Activated CD4-positive, CD25-positive, alpha-beta regulatory T cell (primary cell): ENCODE measurements around the gene AKT2.

Experiments
- DNase-seq, 4 experiments: peaks; one replicate each; lab custom pipeline; 2025; lab: John Stamatoyannopoulos, UW

The AKT2 gene

DNA sequence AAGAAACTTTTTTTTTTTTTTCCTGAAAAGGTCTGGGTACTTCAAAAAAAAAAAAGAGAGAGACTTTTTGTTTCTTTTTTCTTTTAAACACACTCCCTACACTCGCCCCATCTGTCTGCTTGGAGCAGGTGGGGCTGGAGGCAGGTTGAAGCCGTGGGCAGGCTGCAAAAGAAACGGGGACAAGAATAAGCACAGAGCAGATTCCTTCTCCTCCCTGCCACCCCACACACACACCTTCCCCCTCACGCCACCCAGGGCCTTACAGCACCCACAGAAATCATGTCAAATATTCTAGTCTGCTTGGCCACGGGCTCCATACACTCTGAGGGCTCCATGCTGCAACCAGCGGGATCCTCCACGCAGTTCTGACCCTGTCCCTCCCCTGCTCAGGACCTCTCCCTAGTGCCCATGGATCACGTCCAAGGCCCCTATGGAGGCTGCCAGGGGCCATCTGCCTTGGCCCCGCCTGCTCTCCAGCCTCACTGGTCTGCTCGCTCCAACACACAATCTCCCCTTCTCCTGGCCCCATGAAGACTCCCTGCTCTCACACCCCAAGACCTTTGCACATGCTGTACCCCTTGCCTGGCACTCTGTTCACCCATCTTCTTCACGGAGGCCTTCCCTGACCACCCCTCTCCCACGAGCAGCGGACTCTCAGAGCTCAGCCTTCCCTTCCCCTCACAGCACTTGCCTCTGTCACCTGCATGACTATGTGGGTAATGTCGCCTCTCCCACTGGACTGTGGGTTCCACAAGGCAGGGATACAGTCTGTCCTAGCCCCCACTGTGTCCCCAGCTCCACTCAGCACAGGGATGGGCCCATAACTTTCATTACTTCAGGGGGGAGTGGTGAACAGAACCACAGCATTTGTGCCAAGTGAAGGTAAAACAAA lies 11.4 kb downstream of the AKT2 start:
- no peak for DNase-seq

DNA sequence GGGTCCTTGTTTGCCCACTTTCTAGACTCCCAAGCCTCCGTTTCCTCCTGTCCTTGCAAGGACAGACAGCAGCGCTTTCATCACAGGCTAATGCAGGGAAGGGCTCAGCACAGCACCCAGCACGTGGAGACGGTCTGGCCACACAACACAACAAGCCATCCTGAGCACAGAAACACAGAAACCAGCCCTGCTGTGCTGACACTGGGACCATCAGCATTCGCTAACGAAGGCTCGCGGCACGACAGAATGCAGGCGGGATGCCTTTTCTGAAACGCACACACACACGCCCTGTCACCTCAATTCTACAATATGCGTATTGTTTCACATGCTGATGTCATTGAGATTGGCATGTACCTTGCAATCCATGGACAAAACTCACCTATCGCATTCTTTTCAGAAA lies 12.9 kb downstream of the AKT2 start:
- DNase-seq, result no peak

DNA sequence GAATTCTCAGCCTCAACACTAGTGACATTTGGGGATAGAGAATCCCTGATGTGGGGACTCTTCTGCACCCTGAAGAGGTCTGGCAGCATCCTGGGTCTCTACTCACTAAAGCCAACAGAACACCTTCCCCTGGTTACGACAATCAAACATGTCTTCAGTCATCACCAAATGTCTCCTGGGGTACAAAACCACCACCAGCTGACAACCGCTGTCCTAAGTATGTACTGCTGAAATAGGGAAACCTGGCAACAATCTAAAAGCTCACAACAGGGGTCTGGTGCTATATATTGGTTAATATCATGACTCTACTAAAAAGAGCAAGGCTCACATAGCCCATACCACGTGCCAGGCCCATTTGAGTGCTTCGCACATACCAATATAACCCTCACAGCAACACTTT lies 13.4 kb downstream of the AKT2 start:
- no peak for DNase-seq

DNA sequence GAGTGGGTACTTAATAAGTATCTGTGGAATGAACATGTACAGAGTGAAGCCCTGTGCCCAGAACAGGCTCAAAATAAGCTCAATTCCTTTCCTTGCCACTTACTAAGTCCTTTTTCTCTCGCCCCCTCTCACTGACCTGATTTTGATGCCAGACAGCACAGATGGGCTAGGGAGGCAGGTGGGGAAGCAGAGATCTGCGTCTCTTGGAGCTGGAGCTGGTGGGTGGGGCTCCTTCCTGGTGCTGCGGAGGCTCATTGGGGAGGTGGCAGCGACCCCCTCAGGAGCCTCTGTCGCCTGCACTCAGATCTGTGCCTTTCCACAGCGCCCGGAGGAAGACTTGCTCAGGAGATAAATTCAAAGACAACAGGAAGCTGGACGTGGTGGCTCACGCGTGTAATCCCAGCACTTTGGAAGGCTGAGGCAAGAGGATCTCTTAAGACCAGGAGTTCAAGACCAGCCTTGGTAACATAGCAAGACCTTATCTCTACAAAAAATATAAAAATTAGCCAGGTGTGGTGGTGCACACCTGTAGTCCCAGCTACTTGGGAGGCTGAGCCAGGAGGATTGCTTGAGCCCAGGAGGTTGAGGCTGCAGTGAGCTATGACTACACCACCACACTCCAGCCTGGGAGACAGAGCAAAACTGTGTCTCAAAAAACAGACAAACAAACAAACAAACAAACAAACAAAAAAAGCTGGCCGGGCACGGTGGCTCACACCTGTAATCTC lies 14.6 kb downstream of the AKT2 start:
- no peak for DNase-seq

DNA sequence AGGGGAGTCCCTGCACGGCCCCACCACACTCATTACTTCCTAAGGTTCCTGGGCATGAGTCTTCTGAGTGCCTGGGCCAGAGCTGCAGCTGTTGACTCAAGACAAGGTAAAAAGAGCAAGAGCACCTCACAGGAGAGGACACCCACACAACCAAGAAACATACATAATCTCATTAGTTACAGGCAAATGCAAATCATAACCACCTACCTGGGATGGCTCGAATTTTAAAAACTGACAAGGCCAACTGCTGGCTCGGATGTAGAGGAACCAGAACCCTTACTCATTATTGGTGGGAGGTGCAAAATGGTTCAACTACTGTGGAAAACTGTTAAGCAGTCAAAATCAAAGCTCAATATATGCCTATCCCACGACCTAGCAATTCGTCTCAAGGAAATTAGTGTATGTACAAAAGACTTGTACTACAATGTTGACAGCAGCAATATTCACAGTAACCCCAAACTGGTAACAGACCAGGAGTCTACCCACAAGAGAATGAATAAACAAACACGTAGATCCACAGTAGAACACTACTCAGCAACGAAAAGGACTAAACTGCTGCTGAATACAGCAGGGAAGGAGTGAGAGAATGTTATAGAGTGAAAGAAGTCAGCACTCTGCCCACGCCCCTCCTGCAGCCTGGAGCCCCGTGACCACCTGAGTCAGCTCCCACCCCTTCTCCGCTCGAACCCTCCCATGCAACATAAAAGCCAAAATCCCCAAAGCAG lies 15.8 kb downstream of the AKT2 start:
- no peak for DNase-seq

DNA sequence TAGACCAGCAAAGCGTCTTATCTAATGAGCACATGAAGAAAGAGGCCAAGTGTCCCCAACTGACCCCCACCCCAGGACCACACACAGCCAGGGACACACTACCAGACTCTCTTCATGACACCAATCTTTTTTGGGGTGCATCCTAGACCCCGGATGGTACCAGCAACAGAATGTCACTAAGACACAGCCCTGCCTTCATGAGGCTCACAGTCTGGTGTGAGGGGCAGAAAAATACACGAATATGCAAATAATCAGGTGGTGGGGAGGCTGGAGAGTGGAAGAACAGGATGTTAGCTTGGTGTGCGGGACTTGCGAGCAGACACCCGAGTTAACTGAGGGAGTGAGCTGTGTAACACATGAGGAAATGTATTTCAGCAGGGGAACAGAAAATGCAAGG lies 17.5 kb downstream of the AKT2 start:
- no peak for DNase-seq

DNA sequence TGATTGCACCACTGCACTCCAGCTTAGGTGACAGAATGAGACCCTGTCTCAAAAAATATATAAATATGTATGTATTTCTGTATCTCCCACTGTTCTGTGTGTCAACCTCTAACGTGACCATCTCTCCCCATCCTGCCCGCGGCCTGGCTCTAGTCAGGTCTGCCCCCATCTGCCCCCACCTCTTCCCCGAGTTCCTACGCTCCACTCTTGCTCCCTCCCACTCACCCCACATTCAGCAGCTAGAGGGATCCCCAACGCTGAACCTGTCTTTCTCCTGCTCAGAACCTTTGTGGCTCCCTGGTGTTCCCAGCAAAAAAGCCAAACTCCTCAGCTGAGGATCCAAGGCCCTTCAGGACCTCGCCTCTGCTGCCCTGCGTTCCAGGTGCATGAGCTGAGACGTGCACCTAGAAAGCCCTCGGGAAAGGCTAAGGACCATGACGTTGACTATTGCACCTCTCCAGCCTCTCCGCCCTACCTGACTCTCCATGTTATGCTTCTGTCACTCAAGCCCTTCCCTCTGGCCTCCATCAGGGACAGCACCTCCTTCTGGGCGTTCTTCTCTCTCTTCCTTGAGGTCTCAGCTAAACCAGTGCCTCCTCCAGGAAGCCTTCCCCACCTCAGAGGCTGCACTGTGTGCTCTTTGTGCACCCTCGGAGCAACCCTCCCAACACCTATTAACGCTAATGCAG lies 18.1 kb downstream of the AKT2 start:
- no peak for DNase-seq

DNA sequence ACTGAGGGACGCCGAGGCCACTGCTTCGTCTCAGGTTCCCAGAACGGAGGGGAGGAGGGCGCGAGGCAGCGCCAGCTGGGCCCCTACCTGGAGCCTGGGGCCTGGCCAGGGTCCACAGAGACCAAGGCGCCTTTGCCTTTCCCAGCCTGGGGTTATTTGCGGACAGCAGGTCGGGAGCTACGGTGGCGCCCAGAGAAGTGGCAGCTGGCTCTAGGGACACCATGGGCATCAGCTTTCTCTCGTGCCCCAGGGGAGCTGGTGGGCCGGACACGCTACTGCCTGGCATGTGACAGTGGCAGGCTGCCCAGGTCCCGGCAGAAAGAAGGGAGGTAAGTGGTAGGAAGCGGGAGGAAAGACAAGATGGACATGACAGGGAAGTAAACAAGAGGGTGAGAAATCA lies 19.0 kb downstream of the AKT2 start:
- no peak for DNase-seq

DNA sequence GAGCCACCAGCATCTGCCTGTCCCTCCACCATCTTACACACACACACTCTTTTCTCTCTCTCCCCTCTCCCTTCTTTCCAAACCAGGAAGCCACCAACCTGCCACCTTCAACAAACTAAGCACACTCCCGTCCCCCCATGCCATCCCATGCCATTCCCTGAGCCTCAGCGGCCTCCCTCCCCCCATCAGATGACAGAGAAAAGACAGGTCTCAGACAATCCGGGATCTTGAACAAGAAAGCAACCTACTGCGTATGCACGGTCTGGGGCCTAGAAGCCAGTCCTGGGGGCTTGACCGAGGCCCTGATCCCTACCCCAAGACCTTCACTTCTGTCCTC lies 19.4 kb downstream of the AKT2 start:
- no peak for DNase-seq

DNA sequence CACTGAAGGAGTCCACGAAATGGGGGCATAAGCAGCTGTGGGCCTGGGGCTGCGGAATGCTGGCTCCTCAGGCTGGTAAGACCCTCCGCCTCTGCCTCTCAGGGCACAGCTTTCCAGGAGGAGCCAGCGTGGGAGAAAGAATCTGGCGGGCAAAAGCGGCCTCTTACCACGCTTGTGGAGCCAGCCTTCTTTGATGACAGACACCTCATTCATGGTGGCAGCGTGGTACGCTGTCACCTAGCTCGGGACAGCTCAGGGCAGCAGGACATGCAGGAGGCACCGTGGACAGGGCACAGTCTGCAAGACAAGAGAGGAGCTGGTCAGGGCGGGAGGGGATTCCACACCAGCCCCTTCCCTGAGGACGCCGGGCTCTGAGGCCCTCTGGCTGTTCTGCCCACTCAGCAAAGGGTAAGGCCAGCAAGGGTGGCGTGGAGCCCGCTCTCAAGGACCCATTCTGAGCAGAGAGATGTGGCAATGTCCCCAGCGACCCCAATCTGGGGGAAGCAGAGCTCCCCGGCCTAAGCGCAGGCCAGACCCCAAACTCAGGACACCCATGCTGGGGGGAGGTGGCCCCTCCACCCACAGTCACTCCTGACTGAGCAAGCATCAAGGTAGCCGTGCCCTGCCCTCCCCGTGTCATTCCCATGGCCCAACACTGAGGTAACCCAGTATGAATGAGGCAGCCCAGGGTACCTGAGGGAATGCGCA lies 19.9 kb downstream of the AKT2 start:
- no peak for DNase-seq

DNA sequence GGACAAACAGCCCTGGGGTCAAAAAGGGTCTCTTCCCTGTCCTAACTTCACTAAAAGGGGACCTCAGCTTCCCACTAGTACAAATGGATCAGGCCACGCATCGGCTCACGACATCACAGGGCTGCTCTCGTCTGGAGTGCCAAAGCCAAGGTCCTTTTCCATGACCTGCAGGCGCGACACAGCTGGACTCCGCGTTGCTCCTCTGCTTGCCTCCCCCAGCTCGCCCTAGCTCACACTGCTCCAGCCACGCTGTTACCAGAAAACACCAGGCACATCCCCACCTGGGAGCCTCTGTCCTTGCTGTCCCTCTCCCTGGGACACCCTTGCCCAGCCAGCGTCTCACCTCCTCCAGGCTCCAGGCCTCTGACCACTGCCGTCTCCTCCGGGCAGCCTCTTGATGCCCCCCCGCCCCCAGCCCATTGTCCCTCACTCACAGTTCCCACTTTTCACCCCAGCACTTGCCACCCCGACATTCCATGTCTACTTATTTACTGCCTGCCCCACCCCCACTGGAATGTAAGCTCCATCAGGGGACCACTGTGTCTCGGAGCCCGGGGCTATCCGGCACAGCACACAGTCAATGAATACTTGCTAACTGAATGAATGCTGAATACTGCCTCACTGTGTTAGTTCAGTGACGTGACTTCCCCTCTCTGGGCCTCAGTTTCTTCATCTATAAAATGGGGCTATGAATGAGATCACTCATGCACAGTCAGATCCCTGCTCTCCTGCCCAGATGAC lies 20.7 kb downstream of the AKT2 start:
- DNase-seq, result no peak

DNA sequence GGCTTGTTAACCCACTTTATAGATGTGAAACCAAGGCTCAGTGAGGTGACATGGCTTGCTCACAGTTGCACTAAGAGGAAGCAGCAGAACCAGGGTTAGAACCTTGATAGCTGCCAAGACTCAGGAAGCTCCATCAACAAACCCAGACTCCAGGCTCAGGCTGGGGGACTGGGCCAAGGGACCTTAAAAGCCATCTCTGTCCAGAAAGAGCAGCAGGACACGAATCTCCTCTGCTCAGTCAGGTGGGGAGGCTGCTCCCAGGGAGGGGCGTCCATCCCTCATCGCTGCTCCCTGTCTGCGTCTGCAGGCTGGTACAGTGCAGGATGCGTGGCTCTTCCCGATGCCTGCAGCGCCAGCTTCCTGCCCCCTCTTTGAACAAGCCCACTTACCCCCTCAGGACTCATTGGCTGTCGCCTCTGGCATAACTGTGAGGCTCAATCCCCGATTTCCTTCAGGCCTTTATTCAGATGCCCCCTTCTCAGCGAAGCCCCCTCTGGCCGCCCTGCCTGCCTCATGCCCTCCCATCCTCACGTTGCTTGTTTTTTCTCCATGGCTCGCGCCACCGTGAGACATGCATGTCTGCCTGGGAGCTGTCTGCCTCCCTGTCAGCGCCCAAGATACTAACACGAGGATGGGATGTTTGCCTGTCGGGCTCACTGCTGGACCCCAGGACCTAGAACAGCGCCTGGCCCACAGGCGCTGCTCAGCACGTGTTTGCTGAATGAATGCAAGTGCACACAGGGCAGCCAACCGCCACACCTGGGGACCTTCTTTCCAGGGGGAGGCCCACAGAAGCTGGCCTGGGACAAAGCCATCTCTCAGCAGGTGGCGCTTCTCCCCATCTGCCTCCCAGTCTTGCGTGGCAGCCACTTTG lies 21.5 kb downstream of the AKT2 start:
- no peak for DNase-seq

DNA sequence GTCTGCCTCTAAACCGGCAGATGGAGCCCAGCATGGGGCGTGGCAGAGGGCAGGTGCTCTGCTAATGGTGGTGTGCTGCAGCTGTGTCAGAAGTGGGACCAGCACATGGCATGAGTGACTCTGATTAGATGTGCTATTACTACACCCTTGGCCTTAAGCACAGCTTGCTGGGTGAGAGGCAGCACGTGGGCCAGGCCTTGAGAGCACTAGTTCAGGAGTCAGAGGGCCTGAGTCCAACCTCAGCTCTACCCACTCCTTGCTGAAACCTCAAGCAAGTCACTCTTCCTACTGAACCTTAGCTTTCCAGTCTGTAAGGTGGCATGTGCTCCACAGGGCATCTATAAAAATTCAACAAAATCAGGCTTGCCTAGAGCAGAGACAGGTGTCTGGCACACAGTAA lies 22.7 kb downstream of the AKT2 start:
- DNase-seq, result no peak

DNA sequence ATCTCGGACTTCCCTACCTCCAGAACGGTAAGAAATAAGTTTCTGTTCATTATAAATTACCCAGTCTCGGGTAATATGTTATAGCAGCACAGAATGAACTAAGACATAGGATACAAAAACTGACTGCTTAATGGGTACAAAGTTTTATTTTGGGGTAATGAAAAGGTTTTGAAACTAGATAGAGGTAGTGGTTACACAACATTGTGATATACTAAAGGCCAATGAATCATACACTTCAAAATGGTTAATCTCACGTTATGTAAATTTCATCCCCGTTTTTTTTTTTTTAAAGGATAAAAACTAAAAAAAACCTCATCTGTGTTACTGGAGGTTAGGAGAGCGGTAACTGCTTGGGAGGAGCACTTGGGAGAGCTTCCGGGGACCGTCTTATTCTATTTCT lies 23.5 kb downstream of the AKT2 start:
- DNase-seq, result no peak

DNA sequence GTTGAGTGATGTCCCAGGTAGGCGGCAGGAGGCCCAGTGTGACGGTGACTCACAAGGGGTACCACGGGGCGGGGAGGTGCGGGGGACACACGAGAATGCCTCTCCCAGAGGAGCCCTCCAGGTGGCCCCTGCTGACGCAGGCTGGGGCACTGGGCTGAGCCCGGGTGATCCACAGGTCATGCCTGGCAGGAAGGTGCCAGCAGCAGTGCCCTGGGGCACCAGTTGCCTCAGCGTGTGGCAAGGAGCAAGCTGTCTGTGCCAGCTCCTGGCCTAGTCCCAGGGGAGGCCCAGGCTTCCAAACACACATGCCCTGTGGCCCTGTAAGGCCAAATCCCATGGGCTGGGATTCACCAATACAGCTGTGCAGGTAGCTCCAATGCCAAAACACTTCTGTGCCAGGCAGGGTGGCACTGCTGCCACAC lies 28.0 kb downstream of the AKT2 start:
- no peak for DNase-seq

DNA sequence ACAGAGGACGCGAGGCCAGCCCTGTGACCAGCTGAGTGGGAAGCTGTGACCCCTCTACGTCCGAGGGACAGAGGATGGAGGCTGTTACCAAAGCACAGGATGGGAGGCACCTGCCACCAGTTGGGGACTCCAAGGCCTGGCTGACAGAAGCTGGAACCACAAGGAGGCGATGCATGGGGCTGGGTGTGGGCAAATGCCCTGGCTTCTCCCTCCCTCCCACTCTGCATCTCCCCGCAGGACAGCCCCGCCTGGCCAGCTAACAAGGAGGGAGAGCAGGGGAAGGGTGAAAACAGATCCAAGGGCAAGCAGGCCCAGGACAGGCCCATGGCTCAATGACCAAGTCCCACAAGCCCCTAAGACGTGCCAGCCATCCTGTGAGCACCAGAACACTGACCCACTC lies 28.6 kb downstream of the AKT2 start:
- no peak for DNase-seq

DNA sequence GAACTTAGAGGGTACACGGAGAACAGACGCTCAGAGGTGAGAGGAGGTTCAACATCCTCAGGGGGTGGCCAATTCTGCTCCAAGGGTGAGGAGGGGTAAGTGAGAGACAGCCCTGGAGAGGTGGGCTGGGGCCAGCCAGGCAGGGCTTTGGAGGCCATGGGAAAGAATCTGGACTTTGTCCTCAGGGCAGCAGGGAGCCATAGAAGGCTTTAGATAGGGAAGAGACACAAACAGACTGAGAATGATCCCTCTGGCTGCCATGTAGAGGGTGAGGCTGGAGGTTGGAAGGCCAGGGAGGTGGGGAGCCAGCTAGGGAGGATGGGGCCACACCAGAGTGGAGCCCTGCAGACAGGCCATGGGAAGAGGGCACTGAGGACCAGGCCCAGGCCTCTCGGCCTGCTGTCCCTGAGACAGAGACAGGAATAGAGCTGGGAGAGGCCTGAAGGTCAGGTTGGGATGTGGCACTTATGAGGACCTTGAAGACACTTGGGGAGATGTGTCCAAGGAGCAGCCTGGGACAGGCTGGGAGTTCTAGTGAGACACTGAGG lies 29.5 kb downstream of the AKT2 start:
- DNase-seq, result no peak

DNA sequence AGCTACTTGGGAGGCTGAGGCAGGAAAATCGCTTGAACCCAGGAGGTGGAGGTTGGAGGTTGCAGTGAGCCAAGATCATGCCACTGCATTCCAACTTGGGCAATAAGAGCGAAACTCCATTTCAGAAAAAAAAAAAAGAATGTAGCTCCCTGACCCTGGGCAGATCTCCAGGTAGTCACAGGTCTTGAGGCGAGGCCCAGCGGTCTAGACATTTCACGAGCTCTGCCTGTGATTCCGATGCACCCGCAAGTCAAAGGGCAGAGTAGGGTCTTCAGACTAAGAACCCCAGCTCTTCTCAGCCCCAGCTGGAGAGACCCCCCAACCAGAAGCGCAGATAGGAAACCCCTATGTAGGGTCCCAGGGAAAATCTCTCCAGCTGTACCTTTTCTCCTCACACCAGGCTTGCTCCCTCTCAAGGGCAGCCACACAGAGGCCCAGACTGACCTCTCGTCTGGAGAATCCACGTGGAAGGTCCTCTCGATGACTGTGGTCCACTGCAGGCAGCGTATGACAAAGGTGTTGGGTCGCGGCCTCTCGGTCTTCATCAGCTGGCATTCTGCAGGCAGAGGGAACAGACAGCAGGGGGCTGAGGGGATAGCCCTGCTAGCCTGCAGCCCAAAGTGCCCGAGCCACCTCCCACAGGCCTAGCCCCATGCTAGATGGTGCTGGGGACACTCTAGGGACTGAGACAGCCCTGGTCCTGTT lies 30.3 kb downstream of the AKT2 start:
- DNase-seq, result no peak

DNA sequence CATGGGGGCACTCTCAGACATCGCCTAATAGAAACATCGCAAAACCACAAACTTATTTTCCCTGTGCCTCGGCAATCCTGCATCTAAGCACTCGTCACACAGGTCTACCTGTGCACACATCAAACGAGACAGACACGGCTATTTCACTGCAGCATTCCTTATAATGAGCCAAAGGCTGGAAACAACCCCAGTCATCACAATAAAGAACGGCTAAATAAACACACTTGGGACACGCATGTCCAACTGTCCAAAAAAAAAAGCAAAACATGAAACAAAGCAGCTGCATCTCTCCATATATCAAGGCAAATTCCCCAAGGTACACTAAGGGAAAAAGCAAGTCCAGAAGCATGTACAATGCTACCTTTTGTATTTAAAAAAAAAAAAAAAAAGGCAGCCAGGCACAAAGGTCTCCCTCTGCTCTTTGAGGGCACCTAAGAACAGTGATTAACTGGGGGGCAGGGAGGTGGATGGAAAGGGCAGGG lies 31.5 kb downstream of the AKT2 start:
- DNase-seq, result no peak
